ENCODE data around the gene PPP1R37. TPM values are rescaled to one million over a fixed set of nuclear protein-coding genes. Genes with fewer than 3 reads are reported as not detected.
A peak's percentile ranks its signal among the peaks of the same experiment; 100 is the strongest.

The PPP1R37 gene, protein sequence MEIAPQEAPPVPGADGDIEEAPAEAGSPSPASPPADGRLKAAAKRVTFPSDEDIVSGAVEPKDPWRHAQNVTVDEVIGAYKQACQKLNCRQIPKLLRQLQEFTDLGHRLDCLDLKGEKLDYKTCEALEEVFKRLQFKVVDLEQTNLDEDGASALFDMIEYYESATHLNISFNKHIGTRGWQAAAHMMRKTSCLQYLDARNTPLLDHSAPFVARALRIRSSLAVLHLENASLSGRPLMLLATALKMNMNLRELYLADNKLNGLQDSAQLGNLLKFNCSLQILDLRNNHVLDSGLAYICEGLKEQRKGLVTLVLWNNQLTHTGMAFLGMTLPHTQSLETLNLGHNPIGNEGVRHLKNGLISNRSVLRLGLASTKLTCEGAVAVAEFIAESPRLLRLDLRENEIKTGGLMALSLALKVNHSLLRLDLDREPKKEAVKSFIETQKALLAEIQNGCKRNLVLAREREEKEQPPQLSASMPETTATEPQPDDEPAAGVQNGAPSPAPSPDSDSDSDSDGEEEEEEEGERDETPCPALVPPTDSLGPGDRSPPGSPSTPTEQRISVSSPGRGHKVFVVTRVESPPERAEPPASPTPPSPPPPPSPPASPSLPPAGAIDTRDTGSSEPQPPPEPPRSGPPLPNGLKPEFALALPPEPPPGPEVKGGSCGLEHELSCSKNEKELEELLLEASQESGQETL
- total RNA-seq: 10 to 100 TPM; 34.9 to 59.7 (median 42.9) TPM

DNA sequence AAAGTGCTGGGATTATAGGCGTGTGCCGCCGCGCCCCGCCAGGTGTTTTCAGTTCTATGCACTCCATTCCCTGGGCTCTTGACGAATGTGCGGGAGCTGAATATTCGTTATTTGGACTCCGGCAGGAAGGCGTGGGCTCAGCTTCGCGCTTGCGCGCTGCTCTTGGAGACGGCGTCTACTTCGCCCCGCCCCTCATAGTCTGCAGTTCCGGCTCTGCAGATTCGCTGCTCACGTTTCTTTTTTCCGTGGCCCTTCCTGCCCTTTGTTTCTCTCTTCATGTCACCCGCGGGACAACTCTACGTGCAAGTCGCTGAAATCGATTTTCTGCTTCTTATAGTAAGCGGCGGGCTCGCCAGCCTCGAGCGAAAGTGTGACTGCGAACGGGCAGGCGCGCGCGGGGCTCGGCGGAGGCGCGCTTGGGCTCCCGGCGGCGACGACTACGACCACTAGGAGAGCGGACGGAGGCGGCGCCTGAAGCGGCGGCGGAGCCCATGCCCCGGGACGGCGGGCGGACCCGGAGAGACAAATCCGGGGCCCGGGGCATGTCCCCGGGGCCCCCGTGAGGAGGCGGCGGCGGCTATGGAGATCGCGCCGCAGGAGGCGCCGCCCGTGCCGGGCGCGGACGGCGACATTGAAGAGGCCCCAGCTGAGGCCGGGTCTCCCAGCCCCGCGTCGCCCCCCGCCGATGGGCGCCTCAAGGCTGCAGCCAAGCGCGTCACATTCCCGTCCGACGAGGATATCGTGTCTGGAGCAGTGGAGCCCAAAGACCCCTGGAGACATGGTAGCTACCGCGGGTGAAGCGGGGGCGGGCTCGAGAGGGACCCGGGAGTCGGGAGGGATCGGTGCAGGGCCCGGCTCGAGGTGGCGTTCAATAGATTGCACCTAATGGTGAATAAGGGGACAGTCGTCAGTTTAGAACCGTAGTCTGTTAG, at the start of gene PPP1R37:
Gene PPP1R37, plus strand, starts transcription at position 433 of the 932 bp plus-strand sequence. Its CDS starts 147 bp downstream, at position 580.
- peaks cover 26 to 51% of the 10 kb centered on the region in 2 donors for H3K4me1 ChIP-seq
- H3K36me3 ChIP-seq: no peaks in the 10 kb centered on the region
- peak in 1 of 2 donors; percentile 32 for TF ChIP-seq POLR2A (IDR thresholded peaks at IDR 0.05)
- TF ChIP-seq CTCF (IDR thresholded peaks at IDR 0.05): peak in 4 of 6 experiments; percentile 10 to 45 (median 37)
- H3K9me3 ChIP-seq: no peaks in the 10 kb centered on the region
- peak within 1 kb of the TSS; percentile 86 to 93 (median 90) for H3K27ac ChIP-seq
- intact Hi-C loops (cut with DNase I): no loop called here
- DNase-seq: peak; percentile 95 to 96
- H3K4me3 ChIP-seq (replicated peaks in 1 of 3): peak within 1 kb of the TSS; percentile 60 to 99 (median 72)
- WGBS, 2 donors: 0% methylated on average over 41 to 64 of the region's 103 CpGs
- H3K27me3 ChIP-seq: no peaks in the 10 kb centered on the region

DNA sequence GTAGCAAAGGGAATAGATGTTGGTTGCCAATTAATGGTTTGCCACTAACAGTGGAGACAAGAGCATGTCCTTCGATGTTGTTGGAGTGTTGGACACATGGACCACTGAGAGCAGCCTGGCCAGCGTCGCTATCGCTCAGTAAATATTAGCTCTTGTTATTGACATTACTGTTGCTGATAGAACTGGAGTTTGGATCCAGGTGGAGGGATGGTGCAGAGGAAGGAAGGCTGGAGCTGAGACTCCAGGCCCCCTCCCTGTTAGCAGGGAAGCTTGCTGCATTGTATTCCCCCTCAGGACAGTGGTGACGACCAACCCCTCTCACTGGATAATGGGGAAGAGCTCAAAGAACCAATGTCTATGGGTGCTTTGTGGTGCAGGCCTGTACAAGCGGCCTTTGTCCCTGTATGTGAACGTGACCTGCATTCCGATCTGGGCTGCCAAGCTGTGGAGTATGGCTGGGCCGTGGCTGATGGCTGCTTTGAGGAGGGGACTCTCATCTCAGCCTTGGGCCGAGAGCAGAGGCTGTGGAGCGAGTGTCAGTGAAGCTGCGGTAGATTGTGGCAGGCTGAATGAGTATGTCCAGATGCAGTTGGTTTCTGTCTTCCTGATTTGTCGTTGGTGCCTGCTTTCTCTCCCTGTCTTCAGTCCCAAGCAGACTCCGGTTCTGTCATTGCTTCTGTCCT, 47.2 kb upstream of the PPP1R37 start:
- TF ChIP-seq CTCF (IDR thresholded peaks at IDR 0.05) (no peak), POLR2A (IDR thresholded peaks at IDR 0.05) (no peak)
- H3K27ac ChIP-seq: no peak overlapping the region
- no peaks in the 10 kb centered on the region for H3K27me3 ChIP-seq
- WGBS, 2 donors: 84 to 86% methylated on average over 11 to 12 of the region's 14 CpGs
- peaks cover 34 to 47% of the 10 kb centered on the region in 2 donors for H3K36me3 ChIP-seq
- H3K4me3 ChIP-seq (replicated peaks in 1 of 3): no peak overlapping the region
- no peak for DNase-seq
- intact Hi-C loops (cut with DNase I): no loop called here
- no peaks in the 10 kb centered on the region for H3K9me3 ChIP-seq
- peaks cover 0 to 11% of the 10 kb centered on the region in 2 donors for H3K4me1 ChIP-seq

GRCh38 chr19:45046355-45046754, 46.6 kb upstream of the PPP1R37 start:
- Histone ChIP-seq H3K27ac (no peak overlapping the region), H3K4me1 (peaks cover 0 to 7% of the 10 kb centered on the region in 2 donors), H3K9me3 (no peaks in the 10 kb centered on the region), H3K36me3 (peaks cover 30 to 42% of the 10 kb centered on the region in 2 donors), H3K4me3 (replicated peaks in 1 of 3) (no peak overlapping the region), H3K27me3 (no peaks in the 10 kb centered on the region)
- no peak for DNase-seq
- intact Hi-C loops (cut with DNase I): no loop called here
- TF ChIP-seq CTCF (IDR thresholded peaks at IDR 0.05) (no peak), POLR2A (IDR thresholded peaks at IDR 0.05) (no peak)
- 92% methylated on average over 7 of the region's 7 CpGs for WGBS, 2 donors

DNA sequence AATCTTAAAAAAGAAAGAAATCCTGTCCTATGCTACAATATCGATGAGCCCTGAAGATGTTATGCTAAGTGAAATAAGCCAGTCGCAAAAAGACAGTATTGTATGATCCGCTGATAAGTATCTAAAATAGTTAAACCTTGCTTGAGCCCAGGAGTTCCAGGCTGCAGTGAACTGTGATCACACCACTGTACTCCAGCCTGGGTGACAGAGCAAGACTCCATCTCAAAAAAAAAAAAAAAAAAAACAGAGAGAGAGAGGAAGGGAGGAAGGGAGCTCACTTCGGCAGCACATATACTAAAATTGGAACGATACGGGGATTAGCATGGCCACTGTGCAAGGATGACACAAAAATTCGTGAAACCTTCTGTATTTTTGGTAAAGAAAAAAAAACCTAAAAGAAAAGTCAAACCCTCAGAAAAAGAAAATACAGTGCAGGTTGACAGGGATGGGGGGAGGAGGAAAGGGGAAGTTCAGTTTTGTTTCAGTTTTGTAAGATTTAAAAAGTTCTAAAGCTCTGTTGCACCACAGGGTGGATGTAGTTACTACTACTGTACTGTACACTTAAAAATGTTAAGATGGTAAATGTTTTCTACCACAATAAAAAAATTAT, 45.7 kb upstream of the PPP1R37 start:
- WGBS, 2 donors: 85 to 86% methylated on average over 7 of the region's 7 CpGs
- TF ChIP-seq CTCF (IDR thresholded peaks at IDR 0.05) (no peak), POLR2A (IDR thresholded peaks at IDR 0.05) (no peak)
- no peaks in the 10 kb centered on the region for H3K27me3 ChIP-seq
- no peak overlapping the region for H3K4me3 ChIP-seq (replicated peaks in 1 of 3)
- H3K4me1 ChIP-seq: no peaks in the 10 kb centered on the region
- peaks cover 26 to 32% of the 10 kb centered on the region in 2 donors for H3K36me3 ChIP-seq
- DNase-seq: no peak
- intact Hi-C loops (cut with DNase I): no loop called here
- no peaks in the 10 kb centered on the region for H3K9me3 ChIP-seq
- H3K27ac ChIP-seq: no peak overlapping the region

Measured in thyroid gland (tissue), 4 donors.